Activated T-cell treated with anti-CD3 and anti-CD28 coated beads, Interleukin-2, amount 50 U/mL, for 1 hour (primary cell): Measurements from ENCODE around the gene LIPC.

Experiments used
- DNase-seq: peaks from one replicate; pipeline ENCODE4 v3.0.0-alpha.2; 2020

The LIPC gene

DNA sequence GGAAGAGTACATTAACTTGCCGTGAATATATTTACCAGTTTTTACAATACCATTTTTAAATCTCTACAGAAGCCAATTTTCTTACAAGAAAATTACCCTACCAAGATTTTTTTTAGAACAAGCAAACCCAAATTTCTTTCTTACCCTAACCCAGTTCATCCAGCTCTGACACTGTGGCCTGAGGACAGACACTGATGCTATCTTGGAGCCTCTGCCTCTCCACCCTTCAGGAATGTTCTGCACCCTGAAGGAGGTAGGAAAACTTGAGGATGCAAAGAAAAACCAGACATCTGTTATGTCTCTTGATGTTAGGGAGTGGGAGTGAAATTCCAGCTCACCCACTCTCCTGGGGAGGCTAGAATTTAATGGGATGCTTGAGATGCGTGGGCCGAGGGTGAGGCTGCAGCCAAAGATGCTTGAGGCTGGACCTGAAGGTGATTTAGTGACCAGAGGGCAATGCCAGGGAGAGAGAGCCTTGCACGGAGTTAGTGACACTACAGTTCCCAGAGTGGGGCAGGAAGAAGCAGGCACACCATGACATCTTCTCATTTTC is 69.9 kb downstream of the LIPC start:
- no peak for DNase-seq

- DNase-seq = no peak
Observed at GRCh38 chr15:58503139-58504027, 71.6 kb downstream of the LIPC start.

- no peak for DNase-seq
Observed at GRCh38 chr15:58504674-58505234, 73.0 kb downstream of the LIPC start.

DNA sequence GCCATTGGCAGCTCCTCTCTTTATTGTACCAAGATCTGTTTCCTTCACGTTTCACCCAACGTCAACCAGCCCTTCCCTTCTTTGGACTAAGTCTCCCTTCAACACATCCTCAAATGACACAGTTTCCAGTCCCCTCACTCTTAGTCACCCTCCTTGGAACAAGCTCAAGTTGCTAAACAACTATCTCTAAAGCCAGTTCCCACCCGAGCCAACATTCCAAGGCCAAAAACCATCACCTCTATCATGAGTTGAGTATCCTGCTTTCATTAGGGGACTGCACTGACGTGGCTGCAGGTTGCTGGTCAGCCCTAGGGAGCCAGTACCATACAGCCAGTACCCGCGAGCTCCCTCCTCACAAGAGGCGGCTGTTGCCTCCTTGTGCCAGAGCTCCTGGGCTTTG is 73.8 kb downstream of the LIPC start:
- DNase-seq = no peak

DNA sequence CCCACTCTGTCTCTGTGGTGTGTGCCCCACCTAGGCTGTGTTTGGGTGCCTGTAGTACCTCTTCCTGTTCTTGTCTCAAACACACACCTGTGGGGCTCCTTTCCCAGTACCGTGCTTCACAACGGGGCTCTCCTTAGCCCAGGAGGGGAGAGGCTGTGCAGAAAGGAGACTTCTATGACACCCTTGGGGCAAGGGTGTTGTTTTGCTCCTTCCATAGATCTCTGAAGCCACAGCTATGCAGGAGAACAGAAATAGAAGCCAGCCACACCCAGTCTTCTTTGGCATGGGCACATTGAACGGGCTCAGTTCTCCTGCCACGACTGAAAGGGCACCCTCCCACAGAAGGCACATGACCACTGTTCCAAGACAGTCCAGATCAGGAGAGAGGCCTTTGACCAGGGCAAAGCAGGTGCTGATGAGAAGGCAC is 74.3 kb downstream of the LIPC start:
- DNase-seq = no peak

DNA sequence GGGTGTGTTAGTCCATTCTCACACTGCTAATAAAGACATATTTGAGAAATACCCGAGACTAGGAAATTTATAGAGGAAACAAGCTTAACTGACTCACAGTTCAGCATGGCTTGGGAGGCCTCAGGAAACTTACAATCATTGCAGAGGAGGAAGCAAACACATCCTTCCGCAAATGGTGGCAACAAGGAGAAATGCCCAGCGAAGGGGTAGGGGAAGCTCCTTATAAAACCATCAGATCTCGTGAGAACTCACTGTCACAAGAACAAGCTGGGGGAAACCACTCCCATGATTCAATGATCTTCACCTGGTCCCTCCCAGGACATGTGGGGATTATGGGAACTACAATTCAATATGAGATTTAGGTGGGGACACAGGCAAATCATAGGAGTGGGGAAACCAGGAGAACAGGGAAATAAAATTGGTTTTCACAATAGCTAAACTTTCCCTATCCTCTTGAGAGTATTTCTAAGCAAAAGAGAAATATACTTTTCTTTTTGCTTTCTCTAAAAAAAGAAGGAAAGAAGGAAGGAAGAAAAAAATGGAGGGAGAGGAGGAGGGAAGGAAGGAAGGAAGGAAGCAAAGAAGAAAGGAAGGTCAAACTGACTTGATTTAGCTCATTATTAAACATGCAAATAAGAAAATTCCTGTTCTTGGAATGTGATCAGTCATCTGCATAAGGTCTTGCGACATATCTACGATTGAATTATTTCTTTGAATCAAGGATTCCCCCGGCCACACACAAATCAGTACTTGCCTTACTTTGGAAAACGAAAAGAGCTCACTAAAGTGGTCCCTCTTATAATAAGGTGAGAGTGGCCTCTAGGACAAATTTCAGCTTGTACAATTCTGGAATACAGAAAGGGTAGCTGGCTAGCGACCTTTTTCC is 75.2 kb downstream of the LIPC start:
- no peak for DNase-seq

DNA sequence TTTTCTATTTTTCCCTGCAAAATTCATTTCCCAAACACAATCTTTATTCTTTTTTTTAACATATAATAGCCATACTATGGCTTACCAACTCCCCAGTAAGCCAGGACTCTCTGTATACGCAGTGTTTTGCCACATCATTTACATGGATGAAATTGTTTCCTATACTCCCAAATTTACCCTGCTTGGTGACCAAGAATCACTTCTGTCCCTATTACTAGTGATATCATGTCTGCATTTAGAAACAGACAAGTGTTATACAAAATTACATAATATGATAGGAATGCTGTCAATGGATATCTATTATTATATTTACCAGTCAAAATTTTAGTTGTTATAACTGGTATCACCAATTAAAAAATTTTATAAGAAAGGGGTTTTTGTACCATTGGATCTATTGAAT is 77.8 kb downstream of the LIPC start:
- DNase-seq = no peak

GRCh38 chr15:58510715-58511598 is 79.2 kb downstream of the LIPC start:
- no peak for DNase-seq

DNA sequence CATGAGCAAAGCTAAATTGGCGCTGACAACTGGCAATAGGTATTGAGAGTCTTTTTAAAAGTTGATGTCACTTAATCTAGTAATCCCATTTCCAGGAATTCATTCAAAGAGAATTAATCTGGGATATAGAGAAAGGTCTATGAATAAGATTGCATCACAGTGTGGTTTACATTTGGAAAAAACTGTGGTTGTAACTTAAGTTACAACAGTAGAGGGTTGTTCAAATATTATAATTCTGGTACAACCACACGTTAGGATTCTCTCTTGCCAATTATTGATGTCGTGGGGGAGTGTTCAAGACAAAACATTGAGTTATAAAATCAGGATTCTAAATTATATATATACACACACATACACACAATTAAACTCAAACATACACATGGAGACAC is 79.8 kb downstream of the LIPC start:
- no peak for DNase-seq

DNA sequence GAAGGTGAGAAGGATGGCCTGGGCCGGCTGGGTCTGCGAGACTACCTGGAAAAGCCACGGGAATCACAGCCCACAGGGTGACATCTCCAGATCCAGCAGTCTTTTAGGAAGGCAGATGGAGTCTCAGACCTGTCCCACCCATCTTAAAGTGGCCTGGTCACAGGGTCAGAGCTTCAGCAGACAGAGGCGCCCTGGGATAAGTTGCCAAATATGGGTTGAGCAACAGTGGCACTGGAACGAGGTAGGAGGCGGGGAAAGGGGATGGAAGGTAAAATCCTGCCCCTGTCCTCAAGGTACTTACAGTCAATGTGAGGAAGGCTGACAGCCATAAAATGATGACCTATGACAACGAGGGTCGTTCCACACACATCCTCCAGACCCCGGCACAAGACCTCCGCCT is 80.7 kb downstream of the LIPC start:
- no peak for DNase-seq

GRCh38 chr15:58513008-58513407 is 81.2 kb downstream of the LIPC start:
- DNase-seq = no peak

GRCh38 chr15:58513726-58514336 is 82.0 kb downstream of the LIPC start:
- DNase-seq = no peak

DNA sequence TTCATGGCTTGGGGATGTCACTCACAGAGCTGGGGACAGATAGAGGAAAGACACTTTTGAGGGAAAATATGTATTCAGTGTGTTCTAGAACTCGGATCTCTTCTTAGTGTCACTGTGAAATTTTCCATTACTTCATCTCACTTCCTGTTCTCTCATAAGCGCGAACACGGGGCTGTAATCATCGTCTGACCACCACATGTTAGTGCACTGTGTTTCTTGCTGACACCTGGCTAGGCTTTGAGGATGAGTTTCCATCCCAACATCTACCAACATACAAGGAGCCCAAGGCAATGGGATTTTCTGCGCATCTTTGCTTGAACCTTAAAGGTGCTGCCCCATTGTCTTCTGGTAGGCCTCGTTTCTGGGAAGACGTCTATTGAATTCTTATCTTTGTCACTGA is 84.0 kb downstream of the LIPC start:
- no peak for DNase-seq

GRCh38 chr15:58517252-58517681 is 85.5 kb downstream of the LIPC start:
- no peak for DNase-seq

DNA sequence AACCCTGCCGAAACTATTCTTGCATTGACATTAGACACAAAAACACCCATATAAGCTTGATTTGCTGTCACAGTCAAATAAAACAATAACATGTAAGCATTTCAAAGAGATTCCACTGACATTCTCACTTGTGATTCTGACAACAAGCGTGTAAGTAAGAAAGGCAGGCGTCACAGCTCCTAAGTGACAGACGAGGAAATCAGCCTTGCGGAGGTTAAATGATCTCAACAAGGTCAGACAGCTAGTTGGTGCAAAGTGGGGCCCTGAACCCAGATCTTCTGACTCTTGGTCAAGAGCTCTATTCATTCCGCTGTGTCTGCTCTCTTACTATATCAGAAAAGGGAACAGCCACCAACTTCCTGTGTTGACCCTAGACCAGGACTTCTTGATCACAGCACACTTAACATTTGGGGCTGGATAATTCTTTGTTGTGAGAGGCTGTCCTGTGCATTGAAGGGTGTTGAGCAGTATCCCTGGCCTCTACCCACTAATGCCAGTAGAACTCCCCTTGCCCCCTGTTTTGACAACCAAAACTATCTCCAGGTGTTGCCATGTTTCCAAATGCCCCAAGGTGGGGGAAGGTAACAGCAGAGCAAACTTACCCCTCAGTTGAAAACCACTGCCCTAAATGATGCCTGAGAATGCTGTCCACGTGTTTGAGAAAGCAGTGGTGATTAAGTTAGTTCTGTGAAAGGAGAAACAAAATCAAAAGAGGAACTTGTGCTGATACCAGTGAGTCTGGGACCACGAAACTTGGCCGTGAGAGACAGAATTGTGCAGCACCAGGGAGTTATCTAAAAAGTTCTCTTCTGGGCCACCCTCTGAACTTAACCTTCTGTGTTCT is 86.1 kb downstream of the LIPC start:
- no peak for DNase-seq

- DNase-seq = no peak
Observed at GRCh38 chr15:58518626-58519025, 86.8 kb downstream of the LIPC start.

DNA sequence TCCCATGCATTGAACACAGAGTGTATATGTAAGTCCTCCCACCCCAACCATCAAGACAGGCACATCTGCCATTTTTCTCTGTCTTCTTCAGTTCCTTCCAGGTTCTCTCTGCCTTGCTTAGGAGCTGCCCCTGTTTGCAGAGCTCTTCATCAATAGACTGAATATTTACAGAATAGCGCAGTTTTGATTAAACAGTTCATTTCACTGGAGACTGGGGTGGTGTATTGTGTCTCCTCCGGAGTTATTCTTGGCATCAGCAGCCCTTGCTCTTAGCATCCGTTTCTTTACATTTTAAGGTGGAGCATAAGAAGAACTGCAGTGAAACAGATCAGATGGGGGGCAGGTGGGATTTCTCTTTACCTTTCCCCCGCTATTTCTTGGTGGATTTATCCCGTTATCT is 87.7 kb downstream of the LIPC start:
- DNase-seq = no peak

- DNase-seq = no peak
Observed at GRCh38 chr15:58520464-58520863, 88.7 kb downstream of the LIPC start.

GRCh38 chr15:58520936-58521292 is 89.1 kb downstream of the LIPC start:
- no peak for DNase-seq

DNA sequence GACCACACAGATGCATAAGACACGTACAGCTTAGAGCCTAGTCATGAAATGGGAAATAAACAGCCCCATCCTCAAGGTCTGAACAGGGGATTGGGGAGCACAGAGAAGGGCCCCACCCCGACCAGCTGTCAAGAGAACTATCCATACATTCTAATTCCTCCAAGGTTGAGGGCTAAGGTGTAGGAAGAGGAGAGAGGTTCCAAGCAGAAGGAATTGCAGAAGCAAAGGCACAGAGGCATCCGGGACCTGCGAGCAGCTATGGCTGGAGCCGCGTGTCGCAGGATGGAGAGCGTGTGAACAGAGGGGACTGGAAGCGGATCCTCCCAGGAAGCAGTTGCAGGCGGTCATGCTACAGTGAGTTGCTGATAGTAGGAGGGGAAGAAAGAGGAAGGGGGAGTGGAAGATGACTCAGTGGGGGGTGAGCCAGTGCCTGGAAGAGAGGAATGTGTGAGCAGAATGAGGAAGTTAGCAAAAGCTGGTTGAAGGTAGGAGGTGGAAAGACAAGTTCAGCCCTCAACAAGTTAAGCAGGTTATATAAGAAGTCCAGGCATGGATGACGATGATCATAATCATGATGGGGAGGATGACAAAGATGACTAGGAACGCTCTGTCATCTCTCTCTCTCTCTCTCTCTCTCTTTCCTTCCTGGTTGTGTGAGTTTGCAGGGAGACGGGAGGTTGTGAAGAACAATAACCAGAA is 89.7 kb downstream of the LIPC start:
- no peak for DNase-seq
